HG03196 (cell line): ENCODE measurements around the gene ADAMTSL1.

Source experiments
- ATAC-seq: cut with Tn5 transposase; IDR thresholded peaks from one replicate; pipeline ENCODE4 v1.9.1; 2021; ENCODE audit not compliant: unreplicated experiment

The ADAMTSL1 gene

GRCh38 chr9:18888290-18888689 is 414.3 kb downstream of the ADAMTSL1 start:
- ATAC-seq: no peak

- no peak for ATAC-seq
These were observed 415.6 kb downstream of the ADAMTSL1 start for GRCh38 chr9:18889550-18889949.

DNA sequence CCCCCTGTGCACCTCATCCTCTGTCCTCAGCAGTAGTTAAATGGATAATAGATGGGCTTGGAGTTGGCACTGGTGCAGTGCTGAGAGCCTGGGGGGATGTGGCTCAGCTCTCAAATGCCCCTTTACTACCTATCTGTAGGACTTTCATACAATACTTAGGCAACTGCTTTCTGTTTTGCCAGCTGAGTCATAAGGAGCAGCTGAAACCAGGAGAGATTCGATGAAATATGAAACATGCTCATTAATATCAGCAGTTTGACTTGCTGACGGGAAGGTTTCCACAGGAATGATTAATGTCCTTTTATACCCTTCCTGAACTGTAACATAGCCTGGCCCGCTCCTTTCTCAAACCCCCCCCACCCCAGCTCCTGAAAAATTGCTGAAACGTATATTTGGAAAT is 416.4 kb downstream of the ADAMTSL1 start:
- ATAC-seq: peak; percentile 88

- no peak for ATAC-seq
These were observed 418.2 kb downstream of the ADAMTSL1 start for GRCh38 chr9:18891946-18892670.

- ATAC-seq: no peak
These were observed 419.1 kb downstream of the ADAMTSL1 start for GRCh38 chr9:18893046-18893445.

- no peak for ATAC-seq
These were observed 419.5 kb downstream of the ADAMTSL1 start for GRCh38 chr9:18893491-18893890.

GRCh38 chr9:18896004-18896403 is 422.1 kb downstream of the ADAMTSL1 start:
- no peak for ATAC-seq

- ATAC-seq: no peak
These were observed 422.7 kb downstream of the ADAMTSL1 start for GRCh38 chr9:18896531-18897179.

GRCh38 chr9:18903450-18903849 is 429.5 kb downstream of the ADAMTSL1 start:
- ATAC-seq: no peak

- ATAC-seq: no peak
These were observed 431.3 kb downstream of the ADAMTSL1 start for GRCh38 chr9:18905028-18905882.

DNA sequence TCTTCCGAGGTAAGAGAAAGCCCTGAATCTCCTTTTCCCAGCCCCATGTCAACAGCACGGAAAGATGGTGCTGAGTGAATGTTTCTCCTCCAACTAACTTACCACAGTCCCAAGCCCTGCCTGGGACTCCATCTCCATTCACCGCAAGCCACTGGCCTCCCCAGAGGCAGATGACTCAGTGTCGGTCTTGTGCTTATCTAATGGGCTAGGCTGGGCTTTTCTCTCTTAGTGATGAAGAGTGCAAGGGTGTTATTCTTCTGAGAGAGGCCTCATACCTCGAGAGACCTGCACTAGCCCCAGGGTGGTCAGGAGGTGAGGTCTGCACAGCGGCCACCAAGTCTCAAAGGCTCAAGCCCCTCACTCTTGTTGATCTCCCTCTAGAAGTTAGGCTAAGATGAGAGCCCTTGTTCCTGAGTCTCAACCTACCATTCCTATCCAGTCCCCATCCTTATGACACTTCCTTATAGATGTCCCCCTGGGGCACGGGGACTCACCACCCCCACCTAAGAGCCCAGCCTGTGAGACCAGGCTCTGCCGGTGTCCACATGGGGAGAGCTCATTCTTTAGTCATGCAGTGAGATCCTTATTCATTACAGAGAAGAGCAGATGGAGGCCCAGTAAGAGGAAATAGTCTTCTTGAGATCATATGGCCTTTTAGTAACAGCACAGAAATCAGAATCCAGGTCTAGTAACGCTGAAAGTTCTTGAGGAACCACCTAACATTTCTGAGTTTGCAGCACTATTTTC is 432.1 kb downstream of the ADAMTSL1 start:
- no peak for ATAC-seq

DNA sequence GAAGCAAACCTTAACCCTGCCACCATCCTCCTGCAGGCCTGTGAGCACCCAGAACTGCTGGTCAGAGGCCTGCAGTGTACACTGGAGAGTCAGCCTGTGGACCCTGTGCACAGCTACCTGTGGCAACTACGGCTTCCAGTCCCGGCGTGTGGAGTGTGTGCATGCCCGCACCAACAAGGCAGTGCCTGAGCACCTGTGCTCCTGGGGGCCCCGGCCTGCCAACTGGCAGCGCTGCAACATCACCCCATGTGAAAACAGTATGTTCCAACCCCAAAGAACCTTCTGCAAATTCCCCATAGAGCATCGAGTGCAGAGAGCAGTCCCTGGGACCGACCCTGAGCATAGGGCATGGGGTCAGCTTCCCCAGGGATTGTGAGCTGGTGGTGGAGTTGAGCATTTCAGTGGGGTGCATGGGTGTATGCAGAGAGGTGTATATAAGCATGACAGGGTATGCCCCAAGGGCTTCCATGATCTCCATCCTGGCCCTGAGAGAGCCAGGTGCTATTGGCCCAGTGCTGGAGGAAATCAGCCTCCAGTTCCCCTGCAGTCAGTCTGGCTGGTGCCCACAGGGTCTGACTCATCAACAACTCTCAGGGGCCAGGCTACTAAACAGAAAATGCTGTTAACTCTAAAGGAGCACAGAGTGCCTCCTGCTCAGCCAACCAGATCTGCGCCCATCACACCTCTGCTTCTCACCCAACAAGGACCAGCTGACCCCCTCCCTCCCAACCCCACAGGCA is 432.9 kb downstream of the ADAMTSL1 start:
- ATAC-seq: no peak

DNA sequence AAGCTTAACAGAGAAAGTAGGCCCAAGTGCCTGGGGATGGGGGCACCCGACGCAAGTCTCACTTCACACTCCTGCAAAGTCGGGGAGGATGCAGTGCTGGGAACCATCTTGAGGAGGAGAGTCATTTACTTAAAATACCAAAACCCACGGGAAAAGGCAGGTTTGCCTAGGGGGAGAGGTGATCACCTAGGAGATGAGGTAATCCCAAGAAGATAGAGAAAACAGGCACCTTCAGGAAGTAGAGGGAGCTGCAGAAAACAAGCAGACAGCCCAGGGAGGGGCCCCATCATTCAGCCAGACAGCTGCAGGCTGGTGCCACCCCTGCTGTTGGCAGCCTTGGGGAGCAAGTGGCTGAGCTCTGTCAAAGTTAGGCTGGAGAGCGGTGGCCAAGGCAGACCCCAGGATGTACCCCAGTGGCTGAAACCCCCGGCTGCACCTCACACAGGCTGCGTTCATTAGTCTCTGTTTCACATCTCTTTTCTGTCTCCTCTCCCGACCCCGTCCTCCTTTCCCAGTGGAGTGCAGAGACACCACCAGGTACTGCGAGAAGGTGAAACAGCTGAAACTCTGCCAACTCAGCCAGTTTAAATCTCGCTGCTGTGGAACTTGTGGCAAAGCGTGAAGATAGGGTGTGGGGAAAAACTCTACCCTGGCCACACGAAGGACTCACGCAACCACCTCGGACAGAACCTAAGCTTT is 434.1 kb downstream of the ADAMTSL1 start:
- no peak for ATAC-seq

DNA sequence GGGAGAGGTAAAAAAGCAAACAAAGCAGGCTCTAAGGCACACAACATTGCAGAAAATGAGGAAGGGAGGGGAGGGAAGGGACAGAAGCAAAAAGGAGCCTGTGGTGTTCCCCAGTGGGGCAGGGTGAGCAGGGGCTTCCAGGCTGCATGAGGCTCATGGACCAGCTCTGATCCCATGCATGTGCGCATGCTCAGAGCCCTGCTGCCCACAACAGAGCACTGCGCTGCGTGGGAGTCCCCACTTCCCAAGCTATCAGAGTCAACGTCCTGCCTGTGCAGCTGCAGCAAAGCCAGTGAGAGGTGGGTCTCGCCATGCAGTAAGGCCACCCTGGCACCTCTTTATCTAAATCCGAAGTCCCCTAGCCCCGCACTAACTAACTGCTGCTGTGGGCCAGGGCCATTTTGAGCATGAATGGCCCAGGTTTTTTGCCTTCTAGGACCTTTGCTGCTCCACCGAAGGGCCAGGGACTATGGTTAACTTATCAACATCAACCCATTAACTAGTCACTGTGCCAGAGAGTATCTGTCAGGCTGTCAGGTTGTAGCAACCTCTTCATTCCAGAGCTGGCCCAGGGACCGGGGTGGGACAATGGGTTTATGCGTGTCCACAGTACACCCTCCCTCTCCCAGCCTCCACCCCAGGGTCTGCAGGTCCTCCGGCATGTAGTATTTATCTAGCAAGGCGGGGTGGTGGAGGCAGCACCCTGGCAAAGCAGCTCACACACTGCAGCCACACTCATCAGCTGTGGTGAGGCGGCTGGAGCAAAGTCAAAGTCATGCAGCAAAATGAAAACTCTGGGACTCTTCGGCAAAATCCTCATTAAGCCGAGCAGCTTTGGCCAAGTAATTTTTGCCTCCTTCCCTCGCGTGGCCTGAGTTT is 435.4 kb downstream of the ADAMTSL1 start:
- ATAC-seq: no peak

GRCh38 chr9:18910435-18910834 is 436.5 kb downstream of the ADAMTSL1 start:
- ATAC-seq: no peak

- ATAC-seq: no peak
These were observed 437.0 kb downstream of the ADAMTSL1 start for GRCh38 chr9:18910916-18911315.

DNA sequence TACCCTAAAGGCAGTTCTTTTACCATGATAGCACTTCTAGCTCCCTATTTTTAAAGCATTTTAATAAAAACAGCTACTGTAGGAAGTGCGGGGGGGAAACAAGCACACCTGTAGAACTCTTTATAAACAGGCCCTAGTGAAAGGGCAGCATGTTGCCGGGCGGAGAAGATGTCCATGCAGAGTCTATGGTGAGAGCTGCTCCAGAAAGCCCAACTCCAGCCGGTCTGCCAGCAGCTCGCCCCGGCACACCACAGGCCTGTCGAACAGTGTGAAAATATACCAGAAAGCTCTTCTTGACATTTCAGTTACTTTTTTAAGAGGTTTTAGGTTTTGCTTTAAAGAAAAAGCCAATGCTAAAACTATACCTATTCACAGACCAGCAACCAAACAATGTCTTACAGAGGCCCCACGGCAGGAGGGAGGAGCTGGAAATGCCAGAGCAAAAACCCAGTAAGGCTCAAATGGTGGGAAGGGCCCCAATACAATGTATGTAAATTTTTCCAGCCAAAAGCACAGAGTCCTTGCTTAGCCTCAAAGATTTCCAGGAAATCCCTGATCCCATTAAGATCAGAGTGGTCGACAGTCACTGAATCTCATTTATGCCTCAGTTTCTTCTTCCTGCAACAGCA is 437.9 kb downstream of the ADAMTSL1 start:
- ATAC-seq: no peak
